GM15510 (cell line): ENCODE results near the gene CARM1.

Source experiments
- POLR2A ChIP-seq: IDR thresholded peaks from 3 replicates; pipeline ENCODE4 v1.6.1; 2011; ENCODE audit warnings: borderline replicate concordance; ENCODE audit not compliant: insufficient read length; ENCODE audit errors: extremely low read depth

Gene CARM1

DNA sequence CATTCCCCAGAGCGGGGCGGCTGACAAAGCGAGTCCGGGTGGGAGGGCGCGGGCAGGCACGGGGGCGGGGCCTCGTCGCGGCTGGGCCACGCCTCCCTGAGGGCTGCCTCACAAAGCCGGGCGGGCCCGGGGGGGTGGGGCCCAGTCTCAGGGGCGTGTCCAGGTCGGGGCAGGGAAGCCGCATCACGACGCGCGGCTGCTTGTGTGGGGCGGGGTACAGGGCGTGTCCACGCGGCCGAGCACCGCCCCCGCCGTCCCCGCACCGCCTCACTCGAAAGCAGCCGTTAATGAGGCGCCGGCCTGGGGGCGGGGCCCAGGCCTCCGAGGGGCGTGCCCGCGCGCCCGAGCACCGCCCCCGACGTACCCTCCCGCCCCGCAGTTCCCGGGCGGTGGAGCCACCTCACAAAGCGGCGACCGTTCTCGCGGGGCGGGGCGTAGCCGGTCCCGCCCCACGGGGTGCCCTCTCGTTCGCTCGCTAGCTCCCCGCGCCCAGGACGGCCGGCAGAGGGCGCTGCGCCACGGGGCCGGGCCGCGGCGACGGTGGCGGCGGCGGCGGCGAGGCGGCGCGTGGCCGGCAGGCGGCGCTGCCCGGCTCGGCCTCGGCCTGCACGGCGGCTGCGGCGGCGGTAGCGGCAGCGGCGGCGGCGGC, at the start of gene CARM1:
Gene CARM1 (plus strand): TSS at position 599 of the 649 bp plus-strand sequence. CDS start 150 bp downstream, outside the sequence.
- peak; percentile 11 for TF ChIP-seq POLR2A

- no peak for TF ChIP-seq POLR2A
Observed at GRCh38 chr19:10823690-10824089, 47.7 kb upstream of the CARM1 start.

- no peak for TF ChIP-seq POLR2A
Observed at GRCh38 chr19:10826231-10826630, 45.1 kb upstream of the CARM1 start.

GRCh38 chr19:10826846-10827245, 44.5 kb upstream of the CARM1 start:
- no peak for TF ChIP-seq POLR2A

GRCh38 chr19:10828981-10829821, 42.2 kb upstream of the CARM1 start:
- no peak for TF ChIP-seq POLR2A

DNA sequence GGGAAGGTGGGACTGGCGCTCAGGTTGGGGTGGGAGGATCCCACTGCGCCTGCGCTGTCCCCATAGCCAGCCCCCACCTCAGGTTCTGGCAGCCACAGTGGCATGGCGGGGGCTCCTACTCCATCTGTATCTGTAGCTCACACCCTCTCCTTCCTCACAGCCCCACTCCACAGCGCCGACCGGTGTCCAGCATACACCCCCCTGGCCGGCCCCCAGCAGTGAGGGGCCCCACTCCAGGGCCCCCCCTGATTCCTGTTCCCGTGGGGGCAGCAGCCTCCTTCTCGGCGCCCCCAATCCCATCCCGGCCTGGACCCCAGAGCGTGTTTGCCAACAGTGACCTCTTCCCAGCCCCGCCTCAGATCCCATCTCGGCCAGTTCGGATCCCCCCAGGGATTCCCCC, 41.4 kb upstream of the CARM1 start:
- TF ChIP-seq POLR2A: no peak

- no peak for TF ChIP-seq POLR2A
Observed at GRCh38 chr19:10830370-10830769, 41.0 kb upstream of the CARM1 start.

- TF ChIP-seq POLR2A: peak; percentile 8
Observed at GRCh38 chr19:10830931-10831779, 40.2 kb upstream of the CARM1 start.

DNA sequence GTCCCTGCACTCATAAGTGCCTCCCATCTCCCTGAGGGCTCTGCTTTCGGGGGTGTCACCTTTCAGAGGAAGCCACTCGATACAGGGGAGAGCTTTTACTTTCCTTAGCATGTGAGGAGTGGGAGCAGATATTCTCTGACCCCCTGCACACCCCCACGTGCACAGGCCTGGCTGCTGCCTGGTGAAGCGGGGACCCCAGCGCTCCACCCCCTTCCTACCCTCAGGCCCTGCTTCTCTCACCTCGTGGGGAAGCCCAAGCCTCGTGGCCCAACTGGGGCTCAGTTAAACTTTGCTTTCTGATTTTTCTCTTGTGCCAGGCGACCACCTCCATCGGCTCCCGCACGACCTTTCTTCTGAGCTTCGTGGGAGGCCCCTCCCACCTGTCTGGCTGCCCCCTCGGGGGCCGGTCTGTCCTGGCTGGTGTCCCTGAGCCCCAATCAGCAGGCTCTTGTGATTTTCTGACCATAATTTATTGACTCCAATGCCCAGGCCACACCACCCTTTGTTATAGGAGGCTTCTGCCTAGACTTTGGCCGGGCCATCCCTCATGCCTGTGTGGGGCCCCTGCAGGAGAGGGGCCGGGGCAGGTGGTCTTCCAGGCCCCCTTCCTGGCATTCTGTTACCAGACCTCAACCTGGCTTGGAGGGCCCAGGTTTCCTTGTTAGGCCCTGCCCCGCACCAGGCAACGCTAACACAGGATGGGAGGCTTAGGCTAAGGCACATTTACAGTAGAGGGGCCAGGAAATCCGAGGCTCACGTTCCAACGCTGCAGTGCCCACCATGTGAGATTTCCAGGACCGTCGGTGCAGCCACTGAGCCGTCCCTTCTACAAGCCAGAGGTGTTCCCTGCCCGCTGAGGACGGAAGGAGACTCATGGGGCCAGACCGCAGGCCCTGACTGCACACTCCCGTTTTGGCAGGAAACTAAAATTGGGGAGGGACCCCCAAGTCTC, 39.1 kb upstream of the CARM1 start:
- no peak for TF ChIP-seq POLR2A

- no peak for TF ChIP-seq POLR2A
Observed at GRCh38 chr19:10832939-10833296, 38.4 kb upstream of the CARM1 start.

- no peak for TF ChIP-seq POLR2A
Observed at GRCh38 chr19:10835089-10835753, 36.1 kb upstream of the CARM1 start.

- TF ChIP-seq POLR2A: peak; percentile 48
Observed at GRCh38 chr19:10835754-10836478, 35.4 kb upstream of the CARM1 start, which contains the start of gene TMED1. Gene TMED1, minus strand, starts transcription at chr19:10836212. Its CDS starts 21 bp downstream, at chr19:10836191.

DNA sequence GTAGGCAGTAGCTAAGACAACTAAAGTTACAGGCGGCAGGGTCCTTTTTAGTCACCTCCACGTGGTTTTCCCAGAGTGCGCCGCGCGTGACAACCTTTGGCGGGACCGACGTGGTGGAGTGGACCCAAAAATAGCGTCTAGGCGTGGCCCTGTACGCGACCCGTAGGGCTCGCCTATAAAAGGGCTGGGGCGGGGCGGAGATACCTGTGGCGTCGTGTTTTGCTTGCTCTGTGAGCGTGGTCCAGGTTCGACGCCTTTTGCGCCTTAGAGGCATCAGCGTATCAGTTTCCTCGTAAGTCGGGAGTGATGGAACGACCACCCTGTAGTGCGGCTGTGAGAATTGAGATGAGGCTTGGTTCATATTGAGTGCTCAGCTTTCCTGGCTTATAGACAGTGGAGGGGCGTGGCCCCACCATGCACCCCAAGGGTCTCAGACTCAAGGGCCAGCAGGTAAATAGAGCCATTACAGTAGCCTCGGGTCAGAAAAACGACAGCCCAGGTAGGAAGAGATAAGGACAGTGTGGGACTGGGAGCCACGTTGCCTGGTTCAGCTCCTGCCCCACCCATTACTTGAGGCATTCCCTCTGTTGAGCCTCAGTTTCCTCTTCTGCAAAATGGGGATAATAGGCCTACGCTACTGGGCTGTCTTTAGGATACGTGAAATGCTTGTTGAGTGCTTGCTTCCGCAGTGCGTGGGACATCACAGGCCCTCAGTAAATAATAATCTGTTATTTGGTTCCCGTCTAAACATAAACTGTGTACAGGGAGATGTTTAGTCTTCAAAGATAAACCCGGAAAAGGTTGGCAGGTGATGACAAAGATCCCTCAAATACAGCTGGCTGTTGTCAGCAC, 34.6 kb upstream of the CARM1 start:
- TF ChIP-seq POLR2A: no peak

DNA sequence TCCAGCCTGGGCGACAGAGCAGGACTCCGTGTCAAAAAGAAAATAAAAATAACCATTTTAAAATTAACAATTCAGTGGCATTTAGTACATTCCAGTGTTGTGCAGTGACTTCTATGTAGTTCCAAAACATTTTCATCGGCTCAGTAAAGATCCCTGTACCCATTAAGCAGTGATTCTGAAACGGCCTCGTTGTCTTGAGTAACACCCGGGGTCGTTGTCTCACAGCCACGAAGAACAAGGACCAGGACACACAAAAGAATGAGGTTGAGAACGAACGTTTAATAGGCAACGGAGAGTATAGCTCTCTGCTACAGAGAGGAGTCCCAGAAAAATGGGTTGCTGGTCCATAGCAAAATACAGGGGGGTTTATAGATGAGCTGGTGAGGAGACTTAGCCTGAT, 33.0 kb upstream of the CARM1 start:
- TF ChIP-seq POLR2A: no peak
